ENCODE data around the gene TOR1AIP2.

Gene TOR1AIP2

DNA sequence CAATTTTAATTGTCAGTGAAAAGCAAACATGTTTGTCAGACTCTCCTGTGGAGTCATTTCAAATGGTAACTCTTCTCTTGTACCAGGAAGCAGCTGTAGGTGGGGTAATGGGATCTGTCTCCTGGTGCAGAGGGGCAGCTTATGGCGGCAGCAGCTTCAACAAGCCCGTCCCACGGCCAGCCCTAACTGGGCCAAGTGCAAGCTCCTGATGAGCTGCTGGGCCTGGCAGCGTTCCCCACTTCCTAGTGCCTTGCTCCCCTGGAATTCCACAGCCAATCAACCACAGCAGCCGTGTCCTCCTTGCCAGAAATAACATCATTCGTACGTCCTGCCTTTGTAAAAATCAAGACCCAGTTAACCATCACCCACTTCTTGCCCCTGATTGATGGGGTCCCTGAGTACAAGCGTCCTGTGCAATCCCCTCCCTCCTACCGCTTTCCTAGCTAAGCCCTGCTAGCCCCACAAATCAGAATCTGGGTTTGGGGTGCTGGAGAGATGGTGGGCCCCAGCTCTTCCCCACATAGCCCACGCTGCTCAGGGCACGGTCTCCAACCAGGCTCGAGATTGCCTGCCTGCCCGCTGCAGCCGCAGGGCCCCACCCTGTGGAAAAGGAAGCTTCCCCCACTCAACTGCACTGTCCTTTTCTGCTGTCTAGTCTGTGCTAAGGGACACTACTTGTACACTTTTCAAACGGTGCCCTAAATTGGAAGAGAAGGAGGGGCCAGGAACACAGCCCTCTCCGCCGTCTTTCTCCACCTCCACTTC lies 61.2 kb downstream of the TOR1AIP2 start:
- TF ChIP-seq CSDC2 (CRISPR knock-in tag; IDR thresholded peaks at IDR 0.05) (no peak), ZNF8 (CRISPR knock-in tag; IDR thresholded peaks at IDR 0.05) (no peak), ZC3H10 (CRISPR knock-in tag; IDR thresholded peaks at IDR 0.05) (no peak), SNAI2 (CRISPR knock-in tag; IDR thresholded peaks at IDR 0.05) (no peak), RARB (CRISPR knock-in tag; IDR thresholded peaks at IDR 0.05) (no peak), ISL1 (CRISPR knock-in tag; IDR thresholded peaks at IDR 0.05) (no peak), ESRRG (CRISPR knock-in tag; IDR thresholded peaks at IDR 0.05) (no peak), BACH2 (CRISPR knock-in tag; IDR thresholded peaks at IDR 0.05; ENCODE audit: borderline replicate concordance) (no peak), ZNF565 (CRISPR knock-in tag; conservative IDR thresholded peaks at IDR 0.05; ENCODE audit: low read depth) (no peak), ARNTL (CRISPR knock-in tag; IDR thresholded peaks at IDR 0.05; ENCODE audit: borderline replicate concordance, low read depth) (no peak), TOX (CRISPR knock-in tag; IDR thresholded peaks at IDR 0.05; ENCODE audit: borderline replicate concordance) (no peak), ZFP30 (CRISPR knock-in tag; IDR thresholded peaks at IDR 0.05) (no peak), ZFP3 (CRISPR knock-in tag; IDR thresholded peaks at IDR 0.05) (no peak), TCF4 (CRISPR knock-in tag; IDR thresholded peaks at IDR 0.05; ENCODE audit: borderline replicate concordance) (no peak), ZNF70 (CRISPR knock-in tag; IDR thresholded peaks at IDR 0.05) (no peak), OSR1 (CRISPR knock-in tag; IDR thresholded peaks at IDR 0.05) (no peak)
- TF ChIP-seq, protein P1, sequence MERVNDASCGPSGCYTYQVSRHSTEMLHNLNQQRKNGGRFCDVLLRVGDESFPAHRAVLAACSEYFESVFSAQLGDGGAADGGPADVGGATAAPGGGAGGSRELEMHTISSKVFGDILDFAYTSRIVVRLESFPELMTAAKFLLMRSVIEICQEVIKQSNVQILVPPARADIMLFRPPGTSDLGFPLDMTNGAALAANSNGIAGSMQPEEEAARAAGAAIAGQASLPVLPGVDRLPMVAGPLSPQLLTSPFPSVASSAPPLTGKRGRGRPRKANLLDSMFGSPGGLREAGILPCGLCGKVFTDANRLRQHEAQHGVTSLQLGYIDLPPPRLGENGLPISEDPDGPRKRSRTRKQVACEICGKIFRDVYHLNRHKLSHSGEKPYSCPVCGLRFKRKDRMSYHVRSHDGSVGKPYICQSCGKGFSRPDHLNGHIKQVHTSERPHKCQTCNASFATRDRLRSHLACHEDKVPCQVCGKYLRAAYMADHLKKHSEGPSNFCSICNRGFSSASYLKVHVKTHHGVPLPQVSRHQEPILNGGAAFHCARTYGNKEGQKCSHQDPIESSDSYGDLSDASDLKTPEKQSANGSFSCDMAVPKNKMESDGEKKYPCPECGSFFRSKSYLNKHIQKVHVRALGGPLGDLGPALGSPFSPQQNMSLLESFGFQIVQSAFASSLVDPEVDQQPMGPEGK (CRISPR knock-in tag; IDR thresholded peaks at IDR 0.05; ENCODE audit: borderline replicate concordance), result no peak
- TF ChIP-seq, protein P2, sequence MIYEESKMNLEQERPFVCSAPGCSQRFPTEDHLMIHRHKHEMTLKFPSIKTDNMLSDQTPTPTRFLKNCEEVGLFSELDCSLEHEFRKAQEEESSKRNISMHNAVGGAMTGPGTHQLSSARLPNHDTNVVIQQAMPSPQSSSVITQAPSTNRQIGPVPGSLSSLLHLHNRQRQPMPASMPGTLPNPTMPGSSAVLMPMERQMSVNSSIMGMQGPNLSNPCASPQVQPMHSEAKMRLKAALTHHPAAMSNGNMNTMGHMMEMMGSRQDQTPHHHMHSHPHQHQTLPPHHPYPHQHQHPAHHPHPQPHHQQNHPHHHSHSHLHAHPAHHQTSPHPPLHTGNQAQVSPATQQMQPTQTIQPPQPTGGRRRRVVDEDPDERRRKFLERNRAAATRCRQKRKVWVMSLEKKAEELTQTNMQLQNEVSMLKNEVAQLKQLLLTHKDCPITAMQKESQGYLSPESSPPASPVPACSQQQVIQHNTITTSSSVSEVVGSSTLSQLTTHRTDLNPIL (CRISPR knock-in tag; IDR thresholded peaks at IDR 0.05; ENCODE audit: low read depth), result no peak
- TF ChIP-seq, protein P3, sequence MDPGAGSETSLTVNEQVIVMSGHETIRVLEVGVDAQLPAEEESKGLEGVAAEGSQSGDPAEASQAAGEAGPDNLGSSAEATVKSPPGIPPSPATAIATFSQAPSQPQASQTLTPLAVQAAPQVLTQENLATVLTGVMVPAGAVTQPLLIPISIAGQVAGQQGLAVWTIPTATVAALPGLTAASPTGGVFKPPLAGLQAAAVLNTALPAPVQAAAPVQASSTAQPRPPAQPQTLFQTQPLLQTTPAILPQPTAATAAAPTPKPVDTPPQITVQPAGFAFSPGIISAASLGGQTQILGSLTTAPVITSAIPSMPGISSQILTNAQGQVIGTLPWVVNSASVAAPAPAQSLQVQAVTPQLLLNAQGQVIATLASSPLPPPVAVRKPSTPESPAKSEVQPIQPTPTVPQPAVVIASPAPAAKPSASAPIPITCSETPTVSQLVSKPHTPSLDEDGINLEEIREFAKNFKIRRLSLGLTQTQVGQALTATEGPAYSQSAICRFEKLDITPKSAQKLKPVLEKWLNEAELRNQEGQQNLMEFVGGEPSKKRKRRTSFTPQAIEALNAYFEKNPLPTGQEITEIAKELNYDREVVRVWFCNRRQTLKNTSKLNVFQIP (CRISPR knock-in tag; IDR thresholded peaks at IDR 0.05; ENCODE audit: borderline replicate concordance, low read depth), result no peak
- no peak for ATAC-seq

DNA sequence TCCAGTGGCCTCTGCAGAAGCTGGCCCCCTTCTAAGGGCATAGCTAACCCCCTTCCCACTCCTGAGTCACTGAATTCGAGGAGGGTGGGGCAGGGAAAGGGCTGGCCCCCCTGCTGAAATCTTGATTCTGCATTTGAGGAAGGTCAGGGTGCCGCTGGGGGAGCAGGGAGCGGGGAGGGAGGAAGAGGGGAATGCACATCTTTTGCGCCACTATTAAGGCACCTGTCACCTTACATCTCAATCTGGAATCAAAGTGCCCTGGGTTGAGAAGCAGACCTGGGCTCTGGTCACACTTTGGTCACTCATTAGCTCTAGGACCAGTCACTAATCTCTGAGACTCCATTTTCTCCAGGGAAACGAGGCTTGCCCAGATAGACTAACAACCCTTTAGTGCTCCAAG lies 62.0 kb downstream of the TOR1AIP2 start:
- ATAC-seq, result no peak
- TF ChIP-seq TCF4 (CRISPR knock-in tag; IDR thresholded peaks at IDR 0.05; ENCODE audit: borderline replicate concordance) (no peak), CSDC2 (CRISPR knock-in tag; IDR thresholded peaks at IDR 0.05) (no peak), BACH2 (CRISPR knock-in tag; IDR thresholded peaks at IDR 0.05; ENCODE audit: borderline replicate concordance) (no peak), RARB (CRISPR knock-in tag; IDR thresholded peaks at IDR 0.05) (no peak), ZFP30 (CRISPR knock-in tag; IDR thresholded peaks at IDR 0.05) (no peak), ARNTL (CRISPR knock-in tag; IDR thresholded peaks at IDR 0.05; ENCODE audit: borderline replicate concordance, low read depth) (no peak)
- TF ChIP-seq, protein P3 (CRISPR knock-in tag; IDR thresholded peaks at IDR 0.05; ENCODE audit: borderline replicate concordance, low read depth), result no peak
- TF ChIP-seq, protein P2 (CRISPR knock-in tag; IDR thresholded peaks at IDR 0.05; ENCODE audit: low read depth), result no peak

DNA sequence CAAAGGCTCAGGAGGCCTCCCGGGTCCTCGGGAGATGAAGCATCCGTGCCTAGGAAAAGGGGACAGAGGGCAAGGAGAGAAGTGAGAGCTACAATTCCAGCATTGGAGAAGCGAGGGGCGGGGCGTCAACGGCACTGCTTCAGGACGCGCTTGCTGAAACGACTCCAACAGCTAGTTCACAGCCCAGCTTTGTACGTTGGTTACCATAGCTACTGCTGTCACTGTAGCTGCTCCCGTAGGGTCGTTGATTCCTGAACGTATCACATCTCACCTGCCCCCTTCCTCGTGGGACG lies 63.1 kb downstream of the TOR1AIP2 start:
- peak; percentile 17 for ATAC-seq

More for the DNA sequence above, 63.1 kb downstream of the TOR1AIP2 start:
- TF ChIP-seq, protein P2 (CRISPR knock-in tag; IDR thresholded peaks at IDR 0.05; ENCODE audit: low read depth), result no peak
- no peak for TF ChIP-seq CSDC2 (CRISPR knock-in tag; IDR thresholded peaks at IDR 0.05)
- TF ChIP-seq, protein P1 (CRISPR knock-in tag; IDR thresholded peaks at IDR 0.05; ENCODE audit: borderline replicate concordance), result no peak
- no peak for TF ChIP-seq ZC3H10 (CRISPR knock-in tag; IDR thresholded peaks at IDR 0.05)
- TF ChIP-seq ESRRG (CRISPR knock-in tag; IDR thresholded peaks at IDR 0.05), result no peak
- no peak for TF ChIP-seq BACH2 (CRISPR knock-in tag; IDR thresholded peaks at IDR 0.05; ENCODE audit: borderline replicate concordance)
- no peak for TF ChIP-seq ISL1 (CRISPR knock-in tag; IDR thresholded peaks at IDR 0.05)
- TF ChIP-seq, protein P3 (CRISPR knock-in tag; IDR thresholded peaks at IDR 0.05; ENCODE audit: borderline replicate concordance, low read depth), result no peak

Data from SK-N-SH treated with all-trans-retinoic acid at 6 μM for 48 hours (cell line).